K562 (cell line): Measurements from ENCODE around the gene ITPKB. TPM values are rescaled to one million over a fixed set of nuclear protein-coding genes. Genes with fewer than 3 reads are reported as not detected.
"Not testable (repeated sequence)": the region's sequence is repeated elsewhere in the genome, so short reads cannot be mapped to it uniquely, and the experiment has no call there.

Experiments used
- ATAC-seq: fragments of 200-7000 bp; cut with Tn5 transposase; 3 replicates; pipeline ENCODE4 v1.9.1; 2020; ENCODE audit warnings: moderate library complexity
- BruUV-seq: library from RNA; stranded (reverse); fragments of 400-500 nt; replicated peaks from 2 replicates; lab custom pipeline; 2021; lab: Mats Ljungman, UMichigan
- CTCF ChIA-PET: fragments of 300-600 bp; formaldehyde crosslinking; extraction: SDS; loops from one replicate; lab custom pipeline; 2021; ENCODE audit warnings: low intra/inter-chr PET ratio; lab: Yijun Ruan, JAX
- POLR2A ChIA-PET: fragments of 300-600, 350-650 bp; sonication (Branson Sonifier 250); formaldehyde crosslinking; extraction: SDS; loops from one replicate; lab custom pipeline; 2021; ENCODE audit warnings: antibody characterized with exemption, inconsistent platforms; lab: Yijun Ruan, JAX
- DNase-seq, 4 experiments: peaks; one replicate each; pipeline versions ENCODE4 v3.0.0 to v3.0.0-alpha.2; 2011 to 2018; ENCODE audit warnings: low spot score in 3 of 4, mixed read lengths in 3 of 4; ENCODE audit errors: extremely low read depth in 1 of 4
- FAIRE-seq: peaks from 2 replicates; lab custom pipeline; 2011; peaks lifted over from hg19 to GRCh38; lab: Jason Lieb, UNC
- H2AFZ ChIP-seq: 2 replicates; pipeline ENCODE4 v1.6.0; 2011; ENCODE audit warnings: low read depth, low read length, control low read depth, inconsistent platforms
- H3K27ac ChIP-seq: fragments of 200-600 bp; 3 replicates; pipeline ENCODE4 v1.8.0; 2011; ENCODE audit warnings: low read depth, mild to moderate bottlenecking, control low read depth, inconsistent platforms, low read length, moderate library complexity, mixed read lengths; ENCODE audit errors: extremely low read depth
- H3K27me3 ChIP-seq, 2 experiments: fragments of 300-600 bp in 1 of 2; 2 replicates in 1 of 2; 3 replicates in 1 of 2; pipeline versions ENCODE4 v1.6.0 to v1.8.0; 2011; ENCODE audit warnings: inconsistent platforms in 2 of 2, low read length in 2 of 2, mild to moderate bottlenecking in 1 of 2, mixed read lengths in 1 of 2, moderate library complexity in 1 of 2; ENCODE audit not compliant: control insufficient read depth in 2 of 2, insufficient read depth in 2 of 2
- H3K36me3 ChIP-seq: fragments of 300-600 bp; 3 replicates; pipeline ENCODE4 v1.8.0; 2011; ENCODE audit warnings: mild to moderate bottlenecking, low read length, inconsistent platforms; ENCODE audit not compliant: control insufficient read depth, insufficient read depth
- H3K4me1 ChIP-seq, 2 experiments: fragments of 200-600 bp in 1 of 2; replicated peaks in 1 of 2; 2 replicates in 1 of 2; 3 replicates in 1 of 2; pipeline versions ENCODE4 v1.5.1 to v1.8.0; 2011; ENCODE audit warnings: inconsistent platforms in 2 of 2, low read length in 2 of 2, mild to moderate bottlenecking in 1 of 2, mixed read lengths in 1 of 2, moderate library complexity in 1 of 2; ENCODE audit not compliant: control insufficient read depth in 2 of 2, insufficient read depth in 2 of 2
- H3K4me2 ChIP-seq: 2 replicates; pipeline ENCODE4 v1.6.1; 2011; ENCODE audit warnings: low read length, control low read depth, inconsistent platforms, mixed read lengths; ENCODE audit not compliant: insufficient read depth
- H3K4me3 ChIP-seq: fragments of 200-600 bp; sonication (generic), shearing (Covaris generic); 2 replicates; pipeline ENCODE4 v1.5.1; 2016; ENCODE audit warnings: control low read depth, inconsistent platforms
- H3K79me2 ChIP-seq: fragments of 200-600 bp; 3 replicates; pipeline ENCODE4 v1.8.0; 2011; ENCODE audit warnings: low read length, inconsistent platforms; ENCODE audit not compliant: control insufficient read depth, insufficient read depth
- H3K9ac ChIP-seq, 2 experiments: 2 replicates each; pipeline versions ENCODE4 v1.6.0 to v1.6.1; 2011; ENCODE audit warnings: low read depth in 2 of 2, low read length in 2 of 2, control low read depth in 1 of 2, inconsistent platforms in 1 of 2, mild to moderate bottlenecking in 1 of 2, mixed read lengths in 1 of 2; ENCODE audit not compliant: insufficient read depth in 1 of 2
- H3K9me1 ChIP-seq: one replicate; pipeline ENCODE4 v1.6.0; 2011; ENCODE audit warnings: inconsistent platforms, mild to moderate bottlenecking, low read length, moderate library complexity; ENCODE audit not compliant: control insufficient read depth, insufficient read depth
- H3K9me3 ChIP-seq: replicated peaks from 2 replicates; pipeline ENCODE4 v1.5.1; 2011; ENCODE audit warnings: low read depth, low read length, inconsistent platforms; ENCODE audit not compliant: control insufficient read depth, insufficient read depth
- H4K20me1 ChIP-seq: replicated peaks from 2 replicates; pipeline ENCODE4 v1.6.1; 2011; ENCODE audit warnings: low read length, inconsistent platforms, mixed read lengths; ENCODE audit not compliant: control insufficient read depth, insufficient read depth
- KHSRP ChIP-seq: fragments of 450-650 bp; IDR thresholded peaks from 2 replicates; pipeline ENCODE4 v1.6.1; 2017
- ZNF239 ChIP-seq: fragments of 250-450 bp; sonication (Bioruptor Pico); IDR thresholded peaks from 2 replicates; pipeline ENCODE4 v1.4.0; 2020; ENCODE audit warnings: mild to moderate bottlenecking
- WGBS: fragments of 100-300 bp; shearing (Covaris generic); methylation state at CpG from one replicate; pipeline ENCODE4 v1.1.6; 2016; ENCODE audit warnings: low coverage, mixed read lengths; ENCODE audit not compliant: insufficient coverage; ENCODE audit errors: missing lambda C conversion rate; 5-methylcytosine and 5-hydroxymethylcytosine counted together
- in situ Hi-C: fragments of 300-500 bp; cut with MboI; formaldehyde crosslinking; loops from 4 replicates; pipeline ENCODE4 v1.15.0; 2018; ENCODE audit warnings: inconsistent platforms, mixed read lengths
- intact Hi-C: fragments of 100-400 bp; cut with micrococcal nuclease; formaldehyde crosslinking; loops from 2 replicates; pipeline ENCODE4 v1.14.2; 2022
- polyA plus RNA-seq, 8 experiments: library from polyadenylated mRNA; depleted of rRNA in 4 of 8; stranded (reverse) in 5 of 8; unstranded in 3 of 8; fragments of >200 nt; fragmentation: Nextera tagmentation in 2 of 8; fragmentation: Illumina TruSeq in 1 of 8; extraction: Ambion mirVana in 2 of 8; extraction: Trizol in 1 of 8; gene quantifications; 2 replicates each; pipeline versions ENCODE4 v1.2.1 to v1.2.3, GENCODE V29; 2011 to 2014; ENCODE audit warnings: inconsistent platforms in 1 of 8, missing spikeins in 1 of 8
- total RNA-seq, 7 experiments: library from RNA; depleted of rRNA in 6 of 7; stranded (reverse); fragments of >200 nt in 6 of 7; fragmentation: Illumina TruSeq in 2 of 7; extraction: Trizol in 2 of 7; gene quantifications; 2 replicates each; pipeline versions ENCODE4 v1.2.1 to v1.2.3, GENCODE V29; 2011 to 2021; ENCODE audit warnings: low replicate concordance in 1 of 7

Gene ITPKB
- total and polyA plus RNA-seq, 9 of the 15 experiments (the other 6 are each of a cell fraction or from before 2014, with no cell fraction given), result 0.01 to 0.22 TPM; not detected in 7

GRCh38 chr1:226748306-226748705 is 9.2 kb upstream of the ITPKB start:
- no peaks in the 10 kb centered on the region for H3K79me2 ChIP-seq
- in situ Hi-C loops (no loop called here), intact Hi-C loops (no loop called here)
- FAIRE-seq, result no peak
- peaks cover 0 to 3% of the 10 kb centered on the region in 2 experiments; a peak in 2 of 5 replicates for H3K4me1 ChIP-seq
- H2AFZ ChIP-seq, result no peak overlapping the region
- no TSS peak for BruUV-seq
- no peaks in the 10 kb centered on the region for H3K36me3 ChIP-seq
- no peak for DNase-seq
- H3K9ac ChIP-seq, result no peak overlapping the region
- H3K4me2 ChIP-seq, result no peak overlapping the region
- H4K20me1 ChIP-seq, result no peaks in the 10 kb centered on the region
- no peak for ATAC-seq
- H3K9me1 ChIP-seq, result no peaks in the 10 kb centered on the region
- peaks cover 30 to 38% of the 10 kb centered on the region in 2 experiments for H3K27me3 ChIP-seq
- POLR2A ChIA-PET, result no interaction called here
- H3K9me3 ChIP-seq, result no peaks in the 10 kb centered on the region
- no peak overlapping the region for H3K27ac ChIP-seq
- WGBS, result 1% methylated on average over 4 of the region's 4 CpGs
- no peak overlapping the region for H3K4me3 ChIP-seq
- CTCF ChIA-PET, result no interaction called here
- no peak for TF ChIP-seq KHSRP
- TF ChIP-seq ZNF239, result no peak

GRCh38 chr1:226747519-226748263 is 8.6 kb upstream of the ITPKB start:
- H3K27ac ChIP-seq, H3K4me1 ChIP-seq, H3K4me2 ChIP-seq, CTCF ChIA-PET, H3K9me3 ChIP-seq, H3K4me3 ChIP-seq, H2AFZ ChIP-seq, H3K9me1 ChIP-seq, FAIRE-seq, H4K20me1 ChIP-seq, POLR2A ChIA-PET, in situ Hi-C loops, H3K79me2 ChIP-seq, BruUV-seq, H3K9ac ChIP-seq, intact Hi-C loops, DNase-seq, H3K36me3 ChIP-seq, ATAC-seq: not testable (repeated sequence)
- peaks cover 30 to 38% of the 10 kb centered on the region in 2 experiments for H3K27me3 ChIP-seq
- 6% methylated on average over 17 of the region's 17 CpGs for WGBS
